ENCODE measurements around the gene PREX1.

Gene PREX1

GRCh38 chr20:48629960-48630315 lies 197.9 kb downstream of the PREX1 start:
- no peak for DNase-seq

DNA sequence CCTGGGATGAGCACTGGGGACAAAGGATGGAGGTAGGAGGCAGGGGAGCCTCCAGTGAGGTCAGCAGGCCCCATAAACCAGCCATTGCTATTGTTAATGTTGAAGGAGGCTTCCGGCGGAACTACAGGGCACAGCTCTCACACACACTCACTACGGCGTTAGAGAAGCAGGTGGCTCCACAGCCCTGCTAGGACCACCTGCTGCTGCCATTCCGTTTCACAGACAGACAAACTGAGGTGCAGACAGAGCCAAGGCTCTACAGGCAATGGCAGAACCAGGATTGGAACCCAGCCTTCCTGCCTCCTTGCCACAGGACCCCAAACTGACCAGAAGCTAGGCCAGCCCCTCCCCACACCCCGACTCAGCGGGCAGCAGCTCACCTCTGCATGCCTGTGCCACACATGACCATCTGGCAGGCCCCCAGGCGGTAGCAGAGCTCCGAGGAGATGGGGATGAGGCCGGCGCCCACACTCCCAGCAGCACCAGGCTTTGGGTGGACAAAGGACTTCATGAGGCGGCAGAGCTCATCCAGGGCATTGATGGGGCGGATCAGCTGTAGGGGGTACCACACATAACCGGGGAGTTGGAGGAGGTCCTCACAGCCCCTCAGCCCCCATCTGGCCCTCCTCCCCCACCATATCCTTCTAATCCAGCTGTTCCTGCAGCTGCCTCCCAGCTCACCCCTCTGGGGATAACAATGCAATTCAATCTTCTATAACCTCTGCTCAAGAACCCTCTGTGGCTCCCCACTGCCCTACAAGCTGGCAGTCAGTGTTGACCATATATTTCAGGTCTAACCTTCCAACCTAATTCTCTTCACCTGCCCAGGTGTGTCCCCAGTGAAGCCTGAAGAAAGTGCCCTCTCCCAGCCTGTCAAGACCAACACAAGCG lies 198.5 kb downstream of the PREX1 start:
- DNase-seq = no peak

GRCh38 chr20:48627737-48628128 lies 200.1 kb downstream of the PREX1 start:
- DNase-seq = no peak

DNA sequence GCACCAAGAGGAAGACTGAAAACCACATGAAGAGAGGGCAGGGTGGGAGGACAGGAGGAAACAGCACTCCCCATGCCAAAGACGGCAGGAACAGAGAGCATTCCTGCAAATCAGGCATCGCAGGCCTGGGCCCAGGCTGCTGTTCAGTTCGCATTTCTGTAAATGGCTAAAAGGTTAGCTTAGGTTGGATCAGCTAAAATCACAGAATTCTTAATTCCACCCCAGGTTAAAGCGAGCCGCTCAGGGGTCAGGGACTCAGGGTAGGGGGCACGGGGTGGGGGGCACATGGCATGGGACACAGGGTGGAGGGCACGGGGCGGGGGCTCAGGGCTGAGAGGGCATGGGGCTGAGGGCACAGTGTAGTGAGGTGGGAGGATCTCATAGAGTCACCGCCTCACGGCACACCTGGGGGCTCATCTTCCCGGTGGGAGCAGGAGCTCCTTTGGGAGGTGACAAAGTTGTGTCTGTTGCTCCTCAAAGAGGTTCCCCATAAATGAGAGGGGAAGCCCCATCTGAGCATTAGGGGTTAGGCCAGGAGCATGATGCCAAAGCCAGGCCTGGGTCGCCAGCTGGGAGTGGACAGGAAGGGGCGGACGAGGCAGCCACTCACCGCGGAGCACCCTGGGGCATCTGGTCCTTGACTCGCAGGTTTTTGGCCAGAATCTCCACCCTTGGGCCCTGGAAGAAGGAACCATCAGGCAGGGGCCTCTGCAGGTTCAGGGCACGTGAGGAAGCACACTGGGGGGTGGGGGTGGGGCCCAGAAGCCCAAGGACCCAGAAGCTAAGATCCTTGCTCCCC lies 200.7 kb downstream of the PREX1 start:
- no peak for DNase-seq

DNA sequence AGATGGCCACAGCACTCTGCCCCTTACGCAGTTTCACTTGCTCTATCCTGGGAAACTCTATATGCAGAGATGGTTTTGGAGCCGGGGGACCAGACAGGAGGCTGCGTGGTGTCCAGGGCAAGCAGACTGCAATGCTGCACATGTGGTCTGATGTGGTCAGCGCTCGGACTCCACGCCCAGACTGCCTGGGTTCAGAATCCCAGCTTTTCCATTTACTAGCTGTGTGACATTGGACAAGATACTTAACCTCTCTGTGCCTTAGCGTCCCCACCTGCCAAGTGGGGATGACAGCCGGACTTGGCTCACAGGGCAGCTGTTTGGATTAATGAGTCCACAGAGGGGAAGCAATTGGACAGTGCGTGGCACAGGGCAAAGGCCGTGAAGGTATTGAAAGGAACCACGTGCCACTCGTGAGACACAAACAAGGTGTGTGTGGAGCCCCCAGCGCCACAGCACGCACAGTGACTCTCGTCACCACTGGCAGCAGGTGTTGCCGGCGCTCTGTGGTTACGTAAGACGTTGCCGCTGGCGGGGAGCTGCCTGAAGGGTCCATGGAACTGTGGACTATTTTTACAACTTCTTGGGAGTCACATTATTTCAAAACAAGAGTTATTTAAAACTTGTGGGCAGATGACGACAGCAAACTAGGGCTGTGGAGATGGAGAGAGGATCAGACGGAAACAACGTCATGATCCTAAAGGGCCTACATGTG lies 201.4 kb downstream of the PREX1 start:
- DNase-seq = no peak

- no peak for DNase-seq
These were observed 202.5 kb downstream of the PREX1 start for GRCh38 chr20:48625136-48625900.

- DNase-seq = no peak
These were observed 203.3 kb downstream of the PREX1 start for GRCh38 chr20:48624315-48625020.

DNA sequence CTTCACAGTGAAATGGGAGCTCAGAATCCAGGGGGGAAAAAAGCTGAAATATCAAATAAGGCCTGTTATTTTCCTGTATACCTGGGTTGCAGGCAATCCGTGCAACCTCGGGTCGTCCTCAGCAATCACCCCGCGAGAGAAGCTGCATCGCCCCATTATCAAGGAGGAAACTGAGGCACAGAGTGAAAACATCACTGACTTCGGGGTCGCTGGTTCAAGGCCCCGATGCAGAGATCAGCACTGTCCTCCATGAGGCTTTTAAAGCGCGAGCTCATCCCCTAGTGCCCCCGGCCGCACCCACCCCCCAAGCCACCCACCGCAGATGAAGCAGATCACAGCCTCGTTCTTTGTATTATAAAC lies 203.9 kb downstream of the PREX1 start:
- no peak for DNase-seq

DNA sequence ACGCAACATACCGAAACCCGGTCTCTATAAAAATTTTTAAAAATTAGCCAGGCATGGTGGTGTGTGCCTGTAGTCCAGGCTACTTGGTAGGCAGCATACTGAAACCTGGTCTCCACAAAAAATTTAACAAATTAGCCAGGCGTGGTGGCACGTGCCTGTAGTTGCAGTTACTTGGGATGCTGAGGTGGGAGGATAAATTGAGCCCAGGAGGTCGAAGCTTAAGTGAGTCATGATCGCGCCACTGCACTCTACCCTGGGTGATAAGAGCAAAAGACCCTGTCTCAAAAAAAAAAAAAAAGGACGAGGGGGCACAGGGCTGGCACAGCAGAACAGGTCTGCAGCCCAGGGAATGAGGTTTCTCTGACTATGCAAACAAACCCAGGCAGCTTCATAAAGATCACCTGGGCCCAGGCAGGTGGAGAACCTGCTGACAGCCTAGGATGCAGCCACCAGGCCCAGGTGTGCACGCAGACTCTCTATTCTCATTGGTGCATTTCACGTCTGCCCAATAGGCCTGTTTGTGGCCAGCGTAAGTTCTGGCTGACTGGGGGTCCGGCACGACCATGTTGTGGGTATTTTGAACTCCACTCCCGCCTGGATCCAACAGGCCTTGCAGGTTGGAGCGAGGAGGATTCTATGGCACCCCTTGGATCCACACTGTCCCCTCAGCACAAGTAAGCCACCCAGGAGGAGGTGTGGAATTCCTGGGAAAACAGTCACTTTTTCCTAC lies 204.5 kb downstream of the PREX1 start:
- DNase-seq = no peak

GRCh38 chr20:48622421-48622820 lies 205.4 kb downstream of the PREX1 start:
- DNase-seq = no peak

GRCh38 chr20:48621376-48622078 lies 206.3 kb downstream of the PREX1 start:
- DNase-seq = no peak

- DNase-seq = peak; percentile 74
These were observed 207.1 kb downstream of the PREX1 start for GRCh38 chr20:48620507-48621375.

DNA sequence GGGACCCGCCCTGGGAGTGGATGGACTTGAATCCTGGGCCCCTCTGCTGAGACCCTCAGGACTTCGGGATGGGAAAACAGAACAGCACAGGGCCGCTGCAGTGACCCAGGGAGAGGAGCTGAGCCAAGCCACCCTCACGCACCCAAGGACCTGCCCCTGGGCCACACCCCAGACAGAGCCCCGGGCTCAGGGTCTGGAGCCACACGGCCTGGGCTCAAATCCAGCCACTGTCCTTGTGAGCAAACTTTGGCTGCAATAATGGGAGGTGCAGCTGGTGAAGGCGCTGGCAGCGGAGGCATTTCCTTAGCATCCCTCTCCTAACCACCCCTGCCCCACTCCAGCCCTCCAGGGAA lies 207.7 kb downstream of the PREX1 start:
- no peak for DNase-seq

- DNase-seq = no peak
These were observed 208.4 kb downstream of the PREX1 start for GRCh38 chr20:48619126-48620101.

DNA sequence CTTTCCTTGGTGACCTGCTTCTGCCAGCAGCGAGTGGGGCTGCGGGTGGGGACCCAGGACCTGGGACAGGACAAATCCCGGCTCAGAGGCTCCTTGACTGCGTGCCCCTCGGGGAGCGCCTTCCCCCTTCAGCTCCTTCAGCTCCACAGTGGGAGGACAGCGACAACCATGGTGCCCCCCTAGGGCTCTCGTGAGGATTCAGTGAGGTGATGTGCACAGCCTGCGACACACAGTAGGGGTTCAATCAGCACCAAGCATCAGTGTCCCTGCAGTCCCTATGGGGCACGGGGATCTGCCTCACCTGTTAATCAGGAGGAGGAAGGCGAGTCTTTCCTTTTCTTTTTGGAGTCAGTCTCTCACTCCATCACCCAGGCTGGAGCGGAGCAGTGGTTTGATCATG lies 209.2 kb downstream of the PREX1 start:
- DNase-seq = no peak

DNA sequence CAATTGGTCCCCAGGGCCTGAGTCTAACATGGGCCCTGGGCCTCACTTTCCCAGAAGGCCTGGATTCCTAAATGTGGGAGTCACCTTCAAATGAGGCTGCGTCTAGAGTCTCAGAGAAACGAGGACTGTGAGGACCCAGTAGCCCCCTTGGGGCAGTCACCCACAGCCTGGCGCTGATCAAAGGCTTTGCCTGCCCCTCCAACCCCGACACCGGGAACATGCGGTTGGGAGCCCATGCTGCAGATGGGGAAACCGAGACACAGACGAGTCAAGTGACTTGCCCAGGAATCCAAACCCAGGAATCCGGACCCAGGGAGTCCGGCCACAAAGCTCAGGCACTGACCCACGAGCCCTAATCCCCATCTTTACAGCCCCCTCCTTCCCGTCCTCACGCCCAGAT lies 209.7 kb downstream of the PREX1 start:
- DNase-seq = no peak

GRCh38 chr20:48617481-48617880 lies 210.3 kb downstream of the PREX1 start:
- DNase-seq = no peak

DNA sequence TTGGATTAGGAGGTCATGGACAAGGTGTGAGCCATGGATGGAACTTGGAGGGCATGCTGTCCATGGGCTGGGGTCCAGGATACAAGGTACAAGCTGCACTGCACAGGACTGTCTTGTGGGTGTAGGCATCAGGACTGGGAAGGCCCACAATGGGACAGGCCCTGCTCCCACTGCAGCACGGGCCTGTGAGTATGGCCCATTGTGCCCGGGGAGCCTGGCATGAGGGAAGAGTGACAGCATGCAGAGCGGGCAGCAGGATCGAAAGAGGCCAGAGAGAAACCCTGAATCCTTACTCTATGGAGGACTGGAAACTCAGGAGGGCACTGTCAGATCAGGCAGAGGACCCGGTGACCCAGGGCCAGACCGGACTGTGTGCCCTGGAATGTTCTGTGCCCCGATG lies 211.3 kb downstream of the PREX1 start:
- DNase-seq = no peak

GRCh38 chr20:48615871-48616270 lies 211.9 kb downstream of the PREX1 start:
- DNase-seq = no peak
